GM21423 (cell line): ENCODE data around the gene INCENP.
"Not testable (repeated sequence)": the region's sequence is repeated elsewhere in the genome, so short reads cannot be mapped to it uniquely, and the experiment has no call there.

ENCODE experiments used
- ATAC-seq: cut with Tn5 transposase; IDR thresholded peaks from one replicate; pipeline ENCODE4 v1.9.1; 2021; ENCODE audit warnings: mild to moderate bottlenecking, moderate library complexity; ENCODE audit not compliant: unreplicated experiment

Gene INCENP

DNA sequence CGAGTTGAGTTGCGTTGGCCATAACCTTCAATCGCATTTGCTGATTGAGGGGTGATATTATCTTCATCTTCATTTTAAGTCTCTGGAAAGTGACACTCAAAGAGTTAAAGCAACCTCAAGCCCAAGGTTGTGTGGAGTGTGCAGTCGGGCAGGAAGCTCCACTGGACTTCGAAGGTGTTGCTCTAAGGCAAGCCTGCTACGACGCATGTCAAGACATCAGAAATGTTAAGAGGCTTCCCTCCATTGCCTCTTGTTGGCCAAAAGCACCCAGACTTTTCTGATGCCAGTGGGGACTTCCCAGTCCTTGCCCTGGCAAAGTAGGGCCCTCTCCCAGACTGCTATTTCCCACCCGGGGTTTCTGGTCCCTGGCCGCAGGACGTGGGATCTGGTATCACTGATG lies 42.6 kb downstream of the INCENP start:
- no peak for ATAC-seq

- ATAC-seq: no peak
Measured at GRCh38 chr11:62169448-62169847, 45.6 kb downstream of the INCENP start.

- ATAC-seq: no peak
Measured at GRCh38 chr11:62169935-62170334, 46.1 kb downstream of the INCENP start.

GRCh38 chr11:62171261-62171723 lies 47.5 kb downstream of the INCENP start:
- ATAC-seq: no peak

DNA sequence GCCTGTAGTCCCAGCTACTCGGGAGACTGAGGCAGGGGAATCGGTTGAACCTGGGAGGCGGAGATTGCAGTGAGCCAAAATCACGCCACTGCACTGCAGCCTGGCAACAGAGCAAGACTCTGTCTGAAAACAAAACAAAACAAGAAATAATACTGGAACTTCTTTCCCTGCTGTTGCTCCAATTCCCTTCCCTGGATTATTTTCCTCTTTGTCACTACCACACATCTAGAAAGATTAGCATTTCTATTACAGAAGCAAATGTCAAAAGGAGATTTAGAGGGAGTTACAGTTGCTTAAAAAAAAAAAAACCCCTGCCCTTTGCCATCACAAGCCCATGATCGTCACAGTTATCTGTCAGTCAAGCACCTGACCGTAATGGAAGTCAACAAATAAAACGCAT lies 48.5 kb downstream of the INCENP start:
- ATAC-seq: no peak

GRCh38 chr11:62176766-62177165 lies 53.0 kb downstream of the INCENP start:
- ATAC-seq: no peak

DNA sequence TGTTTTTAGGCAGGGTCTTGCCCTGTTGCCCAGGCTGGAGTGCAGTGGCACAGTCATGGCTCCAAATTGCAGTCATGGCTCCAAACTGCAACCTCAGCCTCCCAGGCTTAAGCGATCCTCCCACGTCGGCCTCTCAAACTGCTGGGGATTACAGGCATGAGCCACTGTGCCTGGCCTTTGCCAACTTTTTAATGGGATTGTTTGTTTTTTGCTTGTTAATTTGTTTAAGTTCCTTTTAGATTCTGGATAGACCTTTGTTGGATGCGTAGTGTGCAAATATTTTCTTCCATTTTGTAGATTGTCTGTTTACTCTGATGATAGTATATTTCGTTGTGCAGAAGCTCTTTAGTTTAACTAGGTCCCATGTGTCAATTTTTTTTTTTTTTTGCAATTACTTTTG lies 56.2 kb downstream of the INCENP start:
- no peak for ATAC-seq

DNA sequence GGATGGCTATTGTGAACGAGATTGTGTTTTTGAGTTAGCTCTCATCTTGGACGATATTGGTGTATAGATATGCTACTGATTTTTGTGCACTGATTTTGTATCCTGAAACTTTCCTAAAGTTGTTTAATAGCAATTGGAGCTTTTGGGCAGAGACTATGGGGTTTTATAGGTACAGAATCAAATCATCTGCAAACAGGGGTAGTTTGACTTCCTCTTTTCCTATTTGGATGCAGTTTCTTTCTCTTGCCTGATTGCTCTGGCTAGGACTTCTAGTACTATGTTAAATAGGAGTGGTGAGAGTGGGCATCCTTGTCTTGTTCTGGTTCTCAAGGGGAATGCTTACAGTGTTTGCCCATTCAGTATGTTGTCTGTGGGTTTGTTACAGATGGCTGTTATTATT lies 57.3 kb downstream of the INCENP start:
- ATAC-seq: no peak

DNA sequence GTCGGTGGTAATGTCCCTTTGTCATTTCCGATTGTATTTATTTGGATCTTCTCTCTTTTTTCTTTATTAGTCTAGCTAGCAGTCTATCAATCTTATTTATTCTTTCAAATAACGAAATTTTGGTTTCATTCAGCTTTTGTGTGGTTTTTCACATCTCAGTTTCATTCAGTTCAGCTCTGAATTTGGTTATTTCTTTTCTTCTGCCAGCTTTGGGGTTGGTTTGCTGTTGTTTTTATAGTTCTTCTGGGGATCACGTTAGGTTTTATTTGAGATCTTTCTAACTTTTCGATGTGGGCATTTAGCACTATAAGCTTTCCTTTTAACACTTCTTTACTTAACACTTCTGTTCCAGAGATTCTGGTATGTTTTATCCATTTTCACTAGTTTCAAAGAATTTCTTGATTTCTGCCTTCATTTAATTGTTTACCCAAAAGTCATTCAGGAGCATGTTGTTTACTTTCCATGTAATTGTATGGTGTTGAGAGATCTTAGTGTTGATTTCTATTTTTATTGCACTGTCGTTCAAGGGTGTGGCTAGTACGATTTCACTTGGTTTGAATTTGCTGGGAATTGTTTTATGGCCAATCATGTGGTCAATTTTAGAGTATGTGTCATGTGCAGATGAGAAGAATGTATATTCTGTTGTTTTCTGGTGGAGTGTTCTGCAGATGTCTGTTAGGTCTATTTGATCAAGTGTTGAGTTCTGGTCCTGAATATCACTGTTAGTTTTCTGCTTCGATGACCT lies 58.5 kb downstream of the INCENP start:
- no peak for ATAC-seq

- no peak for ATAC-seq
Measured at GRCh38 chr11:62186195-62186594, 62.4 kb downstream of the INCENP start.

DNA sequence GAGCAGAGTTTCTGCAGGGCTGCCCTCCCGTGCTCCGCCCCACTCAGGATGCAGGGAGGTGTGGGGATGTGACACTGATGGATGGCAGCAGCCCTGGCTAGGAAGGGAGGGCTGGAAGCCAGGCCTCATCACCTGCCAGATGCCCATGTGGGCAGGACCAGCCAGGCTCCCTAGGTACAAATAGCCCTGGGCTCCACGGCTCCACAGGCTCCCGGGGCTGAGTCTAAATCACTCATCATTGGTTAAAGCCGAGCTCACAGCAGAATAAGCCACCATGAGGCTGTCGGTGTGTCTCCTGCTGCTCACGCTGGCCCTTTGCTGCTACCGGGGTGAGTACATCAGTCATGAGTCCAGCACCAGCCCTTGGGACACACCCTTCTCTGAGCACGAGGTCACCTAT lies 66.2 kb downstream of the INCENP start, which contains the start of gene SCGB1D1:
Gene SCGB1D1, plus strand, starts transcription at position 206 of the 400 bp plus-strand sequence. Its CDS starts 69 bp downstream, at position 275.
- ATAC-seq: no peak

DNA sequence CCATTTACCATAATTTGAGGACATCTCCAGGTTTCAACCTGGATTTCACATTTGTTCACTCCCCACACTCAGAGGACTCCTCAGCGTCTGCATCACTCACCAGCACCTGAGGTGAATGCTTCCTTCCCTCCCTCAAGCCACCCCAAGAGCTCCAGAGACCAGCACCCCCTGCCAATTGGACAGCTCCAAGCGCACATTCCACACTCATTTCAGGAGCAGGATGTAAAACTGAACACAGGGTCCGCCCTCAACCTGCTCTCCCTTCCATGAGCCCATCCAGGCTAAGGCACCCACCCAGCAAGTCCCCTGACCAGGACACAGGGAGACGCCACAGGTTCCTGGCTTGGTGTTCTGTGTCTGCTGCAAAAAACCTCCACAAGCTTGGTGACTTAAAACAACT lies 70.1 kb downstream of the INCENP start:
- no peak for ATAC-seq

DNA sequence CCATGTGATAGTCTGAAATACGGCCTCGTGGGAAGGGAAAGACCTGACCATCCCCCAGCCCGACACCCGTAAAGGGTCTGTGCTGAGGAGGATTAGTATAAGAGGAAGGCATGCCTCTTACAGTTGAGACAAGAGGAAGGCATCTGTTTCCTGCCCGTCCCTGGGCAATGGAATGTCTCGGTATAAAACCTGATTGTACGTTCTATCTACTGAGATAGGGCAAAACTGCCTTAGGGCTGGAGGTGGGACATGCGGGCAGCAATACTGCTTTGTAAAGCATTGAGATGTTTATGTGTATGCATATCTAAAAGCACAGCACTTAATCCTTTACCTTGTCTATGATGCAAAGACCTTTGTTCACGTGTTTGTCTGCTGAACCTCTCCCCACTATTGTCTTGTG lies 71.2 kb downstream of the INCENP start:
- ATAC-seq: not testable (repeated sequence)

DNA sequence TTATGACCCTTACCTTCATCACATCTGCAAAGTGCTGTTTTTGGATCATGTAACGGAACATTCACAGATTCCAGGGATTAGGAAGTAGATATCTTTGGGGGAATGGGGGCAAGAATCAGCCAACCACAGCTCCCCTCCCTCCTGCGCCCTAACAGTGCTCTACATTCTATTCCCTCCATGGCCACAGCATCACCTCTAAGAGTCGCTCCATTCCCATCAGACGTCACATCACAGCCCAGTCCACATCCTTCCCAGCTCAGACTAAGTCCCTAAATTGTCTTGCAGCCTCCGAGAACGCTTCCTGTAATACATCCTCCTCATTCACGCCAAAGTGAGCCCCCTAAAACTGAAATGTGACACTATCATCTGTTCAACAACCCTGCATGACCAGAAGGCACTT lies 72.1 kb downstream of the INCENP start:
- ATAC-seq: no peak

DNA sequence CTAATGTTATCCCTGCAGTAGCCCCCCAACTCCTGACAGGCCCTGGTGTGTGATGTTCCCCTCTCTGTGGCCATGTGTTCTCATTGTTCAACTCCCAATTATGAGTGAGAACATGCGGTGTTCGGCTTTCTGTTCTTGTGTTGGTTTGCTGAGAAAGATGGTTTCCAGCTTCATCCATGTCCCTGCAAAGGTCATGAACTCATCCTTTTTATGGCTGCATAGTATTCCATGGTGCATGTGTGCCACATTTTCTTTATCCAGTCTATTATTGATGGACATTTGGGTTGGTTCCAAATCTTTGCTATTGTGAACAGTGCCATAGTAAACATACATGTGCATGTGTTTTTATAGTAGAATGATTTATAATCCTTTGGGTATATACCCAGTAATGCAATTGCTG lies 73.6 kb downstream of the INCENP start:
- ATAC-seq: not testable (repeated sequence)

- ATAC-seq: no peak
Measured at GRCh38 chr11:62201376-62201775, 77.6 kb downstream of the INCENP start.
